Suppressor macrophage treated with lipopolysaccharide for 1 hour (primary cell): ENCODE data around the gene B3GLCT.
A peak's percentile ranks its signal among the peaks of the same experiment; 100 is the strongest.

Source experiments
- DNase-seq, 3 donors: peaks; one replicate each; pipeline ENCODE4 v3.0.0-alpha.2; 2020 to 2022

B3GLCT gene

DNA sequence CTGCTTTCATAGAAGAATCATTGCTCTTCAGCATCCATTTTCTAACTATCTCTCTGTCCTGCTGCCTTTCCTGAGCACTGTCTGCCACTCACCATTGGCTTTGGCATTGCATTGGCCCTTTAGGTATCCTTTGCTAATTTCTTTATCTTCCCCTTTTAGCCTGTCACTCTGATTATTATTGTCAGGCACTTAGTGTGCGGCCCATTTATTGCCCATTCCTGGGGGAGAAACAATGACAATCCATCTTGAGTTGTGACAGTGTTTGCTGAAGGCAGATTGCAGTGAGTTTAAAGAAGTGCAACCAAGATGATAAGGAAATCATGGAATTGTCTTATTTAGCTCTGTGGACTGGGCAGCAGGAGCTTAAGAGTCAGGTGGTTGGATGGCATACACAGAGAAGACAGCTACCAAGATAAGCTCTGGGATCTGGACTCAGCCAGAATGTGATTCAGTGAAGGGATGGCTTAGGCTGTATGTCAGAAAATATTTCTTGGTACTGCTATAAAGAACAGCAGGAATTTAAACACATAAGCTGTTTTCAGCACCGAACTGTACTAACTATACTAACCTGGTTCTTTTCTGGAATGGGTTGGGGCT is 25.3 kb downstream of the B3GLCT start:
- DNase-seq: no peak

DNA sequence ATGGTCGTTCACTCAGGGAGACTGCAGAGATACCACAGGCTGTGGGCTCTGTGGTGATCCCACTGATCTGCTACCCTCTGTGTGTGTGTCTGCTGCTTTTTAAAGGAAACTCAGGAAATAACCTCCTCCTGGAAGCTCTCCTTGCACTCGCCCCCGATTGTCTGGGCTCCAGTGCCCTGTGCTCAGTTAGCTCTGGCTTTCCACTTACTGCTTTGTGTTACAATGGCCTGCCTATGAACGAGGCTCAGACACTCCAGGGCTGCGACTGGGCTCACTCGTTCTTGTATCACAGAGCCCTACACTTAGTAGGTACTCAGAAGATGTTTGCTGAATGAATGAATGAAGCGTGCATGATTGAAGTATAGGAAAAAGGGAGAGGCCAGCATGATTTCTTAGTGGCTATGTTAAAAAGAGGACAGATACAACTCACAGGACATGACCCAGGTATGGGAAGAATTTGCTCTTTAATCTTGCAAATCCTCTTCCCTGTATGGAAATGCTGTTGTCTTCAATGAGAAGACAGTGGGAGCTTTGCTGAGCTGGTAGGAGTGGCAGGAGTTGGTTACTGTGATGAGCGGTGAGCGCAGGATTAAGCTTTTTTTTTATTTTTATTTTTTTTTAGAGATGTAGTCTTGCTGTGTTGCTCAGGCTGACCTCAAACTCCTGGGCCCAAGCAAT is 26.4 kb downstream of the B3GLCT start:
- no peak for DNase-seq

DNA sequence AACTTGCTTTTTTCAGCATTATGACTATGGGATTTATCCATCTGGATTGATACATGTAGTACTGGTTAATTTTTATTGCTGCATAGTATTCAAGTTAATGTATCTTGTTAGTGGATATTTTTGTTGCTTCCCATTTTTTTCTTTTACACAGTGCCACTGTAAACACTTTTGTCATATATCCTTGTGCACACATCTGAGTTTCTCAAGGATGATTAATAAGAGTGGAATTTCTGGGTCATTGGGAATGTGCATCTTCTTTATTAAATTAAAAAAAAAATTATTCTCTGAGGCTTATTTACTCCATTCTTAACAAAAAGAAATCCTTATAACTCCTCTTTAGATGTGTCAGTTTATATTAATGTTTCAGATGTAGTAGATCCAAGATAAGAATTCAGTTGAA is 27.3 kb downstream of the B3GLCT start:
- no peak for DNase-seq

DNA sequence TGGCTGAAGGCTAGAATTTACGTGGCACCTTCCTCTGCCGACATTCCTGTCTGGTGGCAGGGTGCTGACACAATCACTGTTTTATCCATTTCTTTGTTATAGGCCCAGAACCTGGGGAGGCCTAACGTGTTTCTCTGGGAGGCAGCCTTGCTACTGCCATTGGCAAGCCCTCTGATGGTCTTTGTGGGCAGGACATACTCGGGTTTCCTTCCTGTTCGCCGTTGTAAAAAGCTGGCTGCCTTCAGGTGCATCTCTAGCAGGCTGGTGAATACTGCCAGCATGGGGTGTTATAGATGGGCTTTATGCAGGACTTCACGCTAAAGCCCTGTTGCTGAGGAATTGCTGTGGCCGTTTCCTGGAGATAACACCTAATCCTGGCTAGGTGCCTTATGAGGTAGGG is 28.1 kb downstream of the B3GLCT start:
- DNase-seq: no peak

DNA sequence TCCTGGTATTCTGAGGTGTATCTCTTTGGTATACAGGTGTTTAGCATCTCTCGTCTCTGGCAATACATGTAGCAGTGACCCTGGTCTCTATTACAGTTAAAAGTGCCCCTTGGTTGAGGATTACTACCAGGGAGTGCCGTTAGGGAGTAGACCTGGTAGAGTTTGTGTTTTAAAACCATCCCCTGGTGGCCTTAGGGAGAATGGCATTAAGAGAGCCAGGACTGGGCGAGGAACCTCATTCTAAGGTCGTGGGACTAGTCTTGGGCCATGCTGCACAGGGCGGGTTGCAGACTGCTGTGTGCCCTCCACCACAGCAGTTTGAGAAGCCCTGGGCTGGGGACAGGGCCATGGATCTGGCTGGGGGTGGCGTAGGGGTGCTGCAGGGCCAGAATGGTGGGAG is 35.0 kb downstream of the B3GLCT start:
- no peak for DNase-seq

DNA sequence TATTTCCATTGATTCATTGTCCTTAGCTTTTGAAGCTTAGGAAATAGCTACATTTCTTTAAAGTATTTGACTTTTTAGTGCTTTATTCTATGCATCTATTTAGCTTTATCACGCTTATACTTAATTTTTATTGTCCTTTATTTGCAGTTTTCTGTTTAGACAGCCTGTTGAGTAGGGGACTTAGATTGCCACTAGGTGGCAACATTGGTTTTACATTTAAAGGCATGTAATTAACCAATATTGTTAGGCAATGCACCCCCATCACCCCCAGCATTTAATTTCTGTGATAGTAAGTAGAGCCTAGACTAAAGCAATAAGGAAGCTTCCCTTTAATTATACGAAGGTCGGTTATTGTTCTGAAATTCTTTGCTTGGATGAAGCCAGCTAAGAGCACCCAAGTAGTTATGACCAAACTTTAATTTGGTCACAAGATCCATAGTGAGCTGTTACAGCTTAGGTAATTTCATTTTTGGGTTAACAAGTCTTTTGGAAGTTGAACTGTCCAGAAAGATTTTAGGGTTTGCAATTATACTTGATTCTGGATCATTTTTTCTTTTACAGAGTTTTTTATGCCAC is 36.5 kb downstream of the B3GLCT start:
- DNase-seq: peak; percentile 47 to 63 (median 59)

DNA sequence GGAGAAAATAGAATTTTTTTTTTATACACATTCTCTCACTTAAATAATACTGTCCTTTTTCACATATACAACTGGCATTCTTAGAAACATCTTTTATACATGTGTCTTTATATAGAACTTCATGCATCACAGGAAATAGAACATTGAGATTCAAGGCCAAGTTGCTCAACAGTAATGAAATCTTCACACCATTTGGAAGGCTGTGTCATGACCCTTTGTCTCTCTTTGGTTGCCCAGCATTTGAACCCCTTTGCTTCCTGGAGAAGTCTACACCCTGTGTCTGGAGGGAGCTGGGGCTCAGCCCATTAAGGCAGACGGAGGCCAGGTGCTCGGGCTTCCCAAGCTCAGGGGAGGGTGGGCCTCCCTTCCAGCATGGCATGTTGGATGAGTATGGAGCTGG is 41.1 kb downstream of the B3GLCT start:
- no peak for DNase-seq

DNA sequence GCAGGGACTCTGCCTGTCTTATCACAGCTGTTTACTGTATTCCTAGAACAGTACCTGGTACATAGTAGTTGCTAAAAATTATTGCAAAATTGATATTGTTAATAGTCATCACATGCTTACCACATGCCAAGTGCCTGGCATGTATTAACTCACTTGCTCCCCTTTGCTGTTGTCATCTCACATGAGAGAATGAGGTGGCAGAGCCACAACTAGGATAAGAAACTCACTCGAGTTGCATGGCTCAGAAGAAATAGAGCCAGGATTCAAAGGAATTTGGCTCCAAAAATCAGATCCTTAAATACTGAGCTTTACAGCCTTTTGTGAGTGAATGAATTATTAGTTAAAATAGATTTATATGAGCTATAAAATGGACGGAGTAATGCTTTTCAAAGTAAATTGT is 42.6 kb downstream of the B3GLCT start:
- DNase-seq: no peak

DNA sequence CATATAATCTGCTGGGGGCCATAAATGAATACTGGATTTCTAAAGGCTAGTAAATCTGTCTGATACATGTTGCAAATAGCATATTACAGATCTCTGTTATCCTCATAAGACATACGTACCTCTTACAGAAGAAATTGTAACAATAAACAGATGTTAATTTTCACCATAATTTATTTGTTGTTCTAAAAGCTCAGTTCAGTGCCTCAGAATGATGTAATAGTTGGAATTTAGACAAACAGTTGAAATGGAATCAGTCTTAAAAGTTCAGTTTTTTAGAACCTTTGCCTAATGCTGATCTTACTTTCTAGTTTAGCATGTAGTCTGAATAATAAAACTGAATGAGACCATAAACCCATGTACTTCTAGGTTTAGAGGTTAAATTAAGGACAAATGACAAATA is 43.1 kb downstream of the B3GLCT start:
- no peak for DNase-seq

DNA sequence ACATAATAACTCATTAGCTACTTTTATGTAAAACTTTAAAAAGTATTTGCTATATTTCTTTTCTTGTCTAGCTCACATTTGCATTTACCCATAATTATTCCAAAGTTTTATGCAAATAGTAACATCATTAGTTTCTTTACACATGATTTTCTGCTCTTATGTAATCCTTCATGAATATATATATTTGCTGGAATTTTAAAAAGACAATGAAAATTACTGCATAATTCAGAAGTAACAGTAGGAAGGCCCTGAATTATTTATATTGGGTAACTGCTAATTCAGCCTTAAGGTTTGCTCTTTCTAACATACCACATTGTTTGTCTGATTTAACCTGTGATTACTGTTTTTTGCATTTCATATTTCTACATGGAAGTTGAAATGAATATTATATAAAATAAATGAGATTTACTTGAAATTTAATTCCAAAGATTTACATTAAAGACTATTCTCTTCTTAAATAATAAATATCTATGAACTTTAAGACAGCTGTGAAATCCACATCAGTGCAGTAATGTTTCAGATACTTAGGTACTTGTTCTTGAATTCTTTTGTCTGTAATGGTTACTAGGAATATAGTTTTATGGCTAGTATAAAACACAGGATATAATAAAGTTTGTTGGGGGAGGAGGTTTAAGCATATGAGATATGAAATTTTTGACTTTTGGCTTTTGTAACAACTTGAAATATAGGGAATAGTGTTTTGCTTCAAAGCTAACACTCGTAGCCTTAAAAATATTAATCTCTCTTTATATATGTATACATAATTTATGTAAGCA is 46.0 kb downstream of the B3GLCT start:
- DNase-seq: no peak

DNA sequence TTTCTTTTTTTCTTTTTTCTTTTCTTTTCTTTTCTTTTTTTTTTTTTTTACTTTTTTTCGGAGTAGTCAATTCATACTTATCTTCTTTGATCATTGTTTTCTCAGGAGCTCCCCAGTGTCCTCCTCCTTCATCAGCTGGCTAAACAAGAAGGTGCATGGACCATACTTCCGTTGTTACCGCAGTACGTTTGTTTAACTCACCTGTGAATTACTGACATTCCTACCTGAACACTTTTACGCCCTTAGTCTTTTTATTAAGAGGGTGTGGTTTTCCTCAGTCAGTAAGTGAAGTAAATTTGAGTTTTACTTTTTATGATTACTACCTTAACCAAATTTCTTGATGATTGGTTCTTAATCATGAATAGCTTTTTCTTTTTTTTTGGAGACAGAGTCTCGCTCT is 47.1 kb downstream of the B3GLCT start:
- DNase-seq: no peak

DNA sequence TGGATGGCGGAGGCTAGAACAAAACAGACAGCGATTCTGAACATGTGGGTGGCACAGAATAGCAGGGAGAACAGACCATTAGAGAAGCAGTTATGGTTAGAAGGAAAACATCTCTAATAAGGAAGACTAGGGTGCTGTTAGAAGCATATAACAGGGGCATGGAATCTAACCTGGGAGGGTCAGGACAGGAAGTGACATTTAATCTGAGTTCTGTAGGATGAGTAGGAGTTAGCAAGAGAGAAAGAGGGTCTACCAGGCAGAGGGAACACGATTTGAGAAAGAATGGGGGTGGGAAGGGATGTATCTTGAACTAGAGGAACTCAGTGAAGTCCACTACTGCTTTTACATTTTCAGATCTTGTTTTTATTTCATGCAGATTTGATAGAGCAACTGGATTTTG is 48.6 kb downstream of the B3GLCT start:
- DNase-seq: no peak

DNA sequence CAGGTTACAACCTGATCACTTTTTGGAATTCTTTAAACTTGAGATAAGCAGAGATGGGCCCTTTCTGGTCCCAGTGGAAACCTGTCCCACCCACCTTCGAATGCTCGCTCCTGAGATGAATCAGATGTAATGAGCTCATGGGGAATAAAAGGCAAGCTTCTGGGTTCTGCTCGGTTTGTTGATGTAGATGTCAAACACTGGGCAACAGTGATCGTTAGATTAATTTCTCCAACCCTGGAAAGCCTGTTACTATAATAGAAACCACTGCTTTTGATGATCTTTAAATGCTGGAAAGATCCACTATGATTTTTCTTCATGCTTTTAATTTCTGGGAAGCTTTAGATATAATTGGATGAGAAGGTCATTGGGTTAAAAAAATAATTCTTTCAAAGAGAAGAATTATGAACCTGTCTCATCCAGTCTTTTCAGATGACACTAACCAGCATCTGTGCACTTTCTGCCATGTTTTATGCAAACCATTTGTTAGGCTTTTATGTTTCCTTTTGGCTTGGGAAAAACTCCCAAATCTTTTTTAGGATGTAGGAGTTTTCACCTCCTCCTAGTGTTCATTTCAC is 49.3 kb downstream of the B3GLCT start:
- no peak for DNase-seq

DNA sequence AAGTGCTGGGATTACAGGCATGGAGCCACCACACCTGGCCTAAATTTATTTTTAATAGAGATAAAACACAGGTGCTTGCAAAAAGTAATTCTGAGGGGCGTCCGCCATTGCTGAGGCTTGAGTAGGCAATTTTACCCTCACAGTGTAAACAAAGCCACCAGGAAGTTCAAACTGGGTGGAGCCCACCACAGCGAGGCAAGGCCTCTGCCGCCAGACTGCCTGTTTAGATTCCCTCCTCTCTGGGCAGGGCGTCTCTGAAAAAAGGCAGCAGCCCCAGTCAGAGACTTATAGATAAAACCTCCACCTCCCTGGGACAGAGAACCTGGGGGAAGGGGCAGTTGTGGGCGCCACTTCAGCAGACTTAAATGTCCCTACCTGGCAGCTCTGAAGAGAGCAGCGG is 50.7 kb downstream of the B3GLCT start:
- no peak for DNase-seq

DNA sequence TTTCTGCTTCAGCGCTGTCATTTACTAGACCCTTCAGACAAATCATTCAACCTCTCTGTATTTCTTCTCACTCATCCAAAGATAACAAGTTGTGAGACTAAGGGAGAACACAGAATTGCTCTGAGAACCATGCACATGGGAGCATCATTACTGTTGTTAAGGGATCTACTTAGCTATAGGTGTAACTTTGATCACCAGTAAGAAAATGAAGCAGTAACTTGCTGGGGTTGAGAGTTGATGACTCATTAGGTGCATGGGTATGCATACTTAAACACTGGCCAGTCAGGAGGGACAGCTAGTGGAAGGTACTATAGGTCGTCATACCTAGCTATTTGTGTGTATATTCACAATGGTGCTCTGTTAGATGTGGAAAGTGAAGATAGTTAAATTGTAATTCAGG is 61.5 kb downstream of the B3GLCT start:
- DNase-seq: no peak

DNA sequence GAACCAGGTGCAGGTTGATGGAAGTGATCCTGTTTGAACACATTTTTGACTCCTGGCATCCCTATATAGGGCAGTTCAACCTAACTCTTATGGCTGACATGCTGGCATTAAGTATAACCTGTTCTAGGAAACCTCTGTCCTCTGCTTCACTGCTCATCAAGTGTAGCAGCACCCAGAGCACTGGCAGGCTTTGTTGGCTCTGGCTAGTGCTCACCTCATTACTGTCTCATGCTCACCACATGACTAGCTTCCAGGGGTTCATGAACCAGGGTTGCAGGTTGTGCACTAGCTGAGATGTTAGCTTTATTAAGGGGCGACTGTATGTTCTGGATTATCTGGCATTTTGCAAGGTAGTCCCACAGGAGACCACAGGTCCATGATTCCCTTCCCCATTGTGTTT is 63.6 kb downstream of the B3GLCT start:
- DNase-seq: no peak

DNA sequence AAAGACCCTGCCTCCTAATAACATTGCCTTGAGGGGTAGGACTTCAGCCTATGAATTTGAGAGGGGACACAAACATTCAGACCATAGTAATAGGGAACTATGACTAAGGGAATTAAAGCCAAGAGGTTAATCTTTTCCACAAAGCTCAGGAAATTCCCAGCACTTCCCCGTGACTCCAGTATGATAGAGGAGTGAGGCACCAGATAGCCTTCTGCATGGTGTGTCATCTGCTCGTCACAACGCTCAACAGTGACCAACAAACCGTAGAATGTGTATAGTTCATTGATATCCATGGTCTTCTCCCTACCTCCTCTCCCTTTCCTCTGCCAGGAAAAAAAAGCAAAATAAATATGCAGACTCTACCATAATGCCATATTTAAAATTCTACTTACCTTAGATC is 64.4 kb downstream of the B3GLCT start:
- DNase-seq: peak; percentile 13 to 23 (median 20)

DNA sequence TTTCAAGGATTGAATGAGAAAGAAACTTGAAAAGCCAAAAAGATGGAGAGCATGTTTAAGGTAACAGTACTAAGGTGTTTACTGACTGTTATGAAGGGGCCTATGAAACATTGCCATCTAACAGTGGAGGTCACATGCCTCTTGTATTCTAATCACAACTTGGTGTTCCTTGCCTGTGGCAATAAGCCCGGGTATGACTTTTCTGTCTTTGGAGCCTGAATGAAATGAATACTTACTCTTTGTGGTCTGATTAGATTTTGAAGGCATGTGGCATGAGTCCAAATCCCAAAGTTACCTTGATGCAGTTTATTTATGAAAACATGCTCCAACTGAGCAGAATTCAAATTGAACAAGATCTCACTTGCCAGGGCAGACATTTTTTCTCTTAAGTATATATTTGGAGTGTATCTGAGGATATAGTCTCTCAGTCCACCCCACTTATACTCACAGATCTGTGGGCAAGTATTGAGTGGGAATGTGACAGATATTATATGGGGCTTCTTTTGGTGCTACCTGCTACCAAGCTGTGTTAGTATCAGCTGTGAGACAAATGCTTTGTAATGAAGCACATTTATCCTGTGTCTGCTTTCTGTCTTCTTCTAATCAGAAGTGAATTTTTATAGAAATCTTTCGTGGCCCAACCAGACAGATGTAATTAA is 67.5 kb downstream of the B3GLCT start:
- DNase-seq: no peak

DNA sequence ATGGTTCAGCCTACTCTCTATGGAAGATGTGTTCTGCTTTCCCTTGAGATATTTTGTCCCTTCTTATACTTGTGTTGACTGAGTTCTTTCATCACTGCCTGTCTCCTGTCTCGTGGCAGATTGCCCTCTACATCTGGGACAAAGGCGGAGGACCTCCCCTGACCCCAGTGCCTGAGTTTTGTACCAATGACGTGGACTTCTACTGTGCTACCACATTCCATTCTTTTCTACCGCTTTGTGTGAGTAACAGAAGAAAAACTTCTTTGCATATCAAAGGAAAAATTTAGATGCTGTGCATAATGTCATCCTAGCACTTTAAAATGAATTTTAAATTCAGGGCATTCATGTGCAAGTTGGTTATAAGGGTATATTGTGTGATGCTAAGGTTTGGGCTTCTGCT is 74.6 kb downstream of the B3GLCT start:
- no peak for DNase-seq

DNA sequence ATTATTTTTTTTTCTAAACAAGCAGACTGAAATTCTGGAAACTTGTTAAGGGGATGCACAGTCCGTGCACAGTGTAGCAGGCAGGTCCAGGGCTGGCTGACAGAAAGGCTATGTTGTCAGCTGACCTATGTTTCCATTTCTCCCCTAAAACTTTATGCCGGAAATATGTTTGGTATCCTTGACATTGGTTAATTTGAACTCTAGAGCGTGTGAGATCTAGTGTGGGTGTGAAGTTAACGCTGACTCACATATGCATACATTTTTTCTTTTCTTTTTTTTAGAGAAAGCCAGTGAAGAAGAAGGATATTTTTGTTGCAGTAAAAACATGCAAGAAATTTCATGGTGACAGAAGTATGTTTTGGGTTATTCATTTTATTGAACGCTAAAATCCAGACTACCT is 76.6 kb downstream of the B3GLCT start:
- no peak for DNase-seq

DNA sequence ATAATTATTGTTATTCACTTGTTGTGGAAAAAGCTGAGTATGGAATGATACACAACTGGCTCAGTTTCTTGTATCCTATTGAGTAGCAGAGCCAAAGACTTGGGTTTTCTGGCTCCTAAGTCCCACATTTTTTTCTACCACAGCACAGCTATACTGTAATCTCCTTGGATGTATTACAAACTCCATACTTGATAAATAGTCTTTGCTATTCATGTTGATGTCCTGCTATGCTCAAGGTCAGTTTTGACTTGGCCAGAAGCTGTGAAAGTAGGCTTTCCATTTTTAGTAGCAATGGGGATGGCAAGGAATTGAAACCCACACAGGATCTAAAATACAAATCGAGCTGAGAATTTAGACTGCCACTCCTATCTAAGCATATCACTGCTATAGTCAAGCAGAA is 79.1 kb downstream of the B3GLCT start:
- no peak for DNase-seq

DNA sequence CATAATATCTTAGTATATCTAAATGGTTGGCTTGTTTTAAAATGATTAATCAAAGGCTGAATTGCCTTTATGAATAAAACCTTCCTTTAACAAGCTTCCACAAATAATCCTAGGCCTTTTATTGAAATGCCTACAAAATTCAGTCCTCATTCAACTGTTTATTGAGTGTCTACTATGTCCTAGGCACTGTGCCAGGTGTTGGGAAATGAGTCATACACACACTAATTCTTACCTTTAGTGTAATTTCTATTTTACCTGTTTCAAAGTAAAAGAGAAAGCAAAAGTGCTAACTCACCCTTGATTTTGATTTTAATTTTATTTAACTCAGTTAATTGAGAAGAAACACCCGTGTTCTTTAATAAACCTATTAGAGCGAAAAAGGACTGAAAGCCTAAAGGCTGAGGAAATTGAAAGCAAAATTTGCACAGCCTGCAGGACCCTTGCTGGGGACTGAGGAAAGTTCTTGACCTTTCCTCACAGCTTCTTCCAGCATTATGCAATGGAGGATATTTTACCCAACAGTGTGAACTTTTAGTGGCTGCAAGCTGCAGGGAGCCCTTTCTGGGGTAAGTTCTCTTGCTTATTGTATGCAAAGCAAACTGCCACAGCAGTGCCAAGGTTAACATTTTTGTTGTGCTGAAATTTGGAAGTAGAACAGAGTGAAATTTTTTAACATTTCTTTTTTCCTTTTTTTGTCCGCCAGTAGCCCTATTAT is 83.1 kb downstream of the B3GLCT start:
- peak; percentile 0 to 21 (median 3) for DNase-seq
